GM19372 (cell line): ENCODE measurements around the gene SELENOO.
"Not testable (repeated sequence)": the region's sequence is repeated elsewhere in the genome, so short reads cannot be mapped to it uniquely, and the experiment has no call there.

Experiments used
- ATAC-seq: cut with Tn5 transposase; IDR thresholded peaks from one replicate; pipeline ENCODE4 v1.9.1; 2021; ENCODE audit warnings: mild to moderate bottlenecking, low read depth, moderate library complexity; ENCODE audit not compliant: unreplicated experiment

Gene SELENOO

GRCh38 chr22:50200461-50201190 is at the start of gene SELENOO:
SELENOO (plus strand) TSS chr22:50201011; CDS start chr22:50201037, 26 bp downstream.
- ATAC-seq: peak; percentile 78

- ATAC-seq: no peak
These were observed 49.0 kb upstream of the SELENOO start for GRCh38 chr22:50151571-50152537.

- no peak for ATAC-seq
These were observed 47.6 kb upstream of the SELENOO start for GRCh38 chr22:50153056-50153755.

- ATAC-seq: no peak
These were observed 47.1 kb upstream of the SELENOO start for GRCh38 chr22:50153756-50154140.

GRCh38 chr22:50157709-50158375 is 43.0 kb upstream of the SELENOO start:
- no peak for ATAC-seq

- ATAC-seq: no peak
These were observed 39.9 kb upstream of the SELENOO start for GRCh38 chr22:50160947-50161346.

- no peak for ATAC-seq
These were observed 39.1 kb upstream of the SELENOO start for GRCh38 chr22:50161508-50162390.

GRCh38 chr22:50162391-50162956 is 38.3 kb upstream of the SELENOO start:
- ATAC-seq: no peak

- ATAC-seq: no peak
These were observed 35.2 kb upstream of the SELENOO start for GRCh38 chr22:50165436-50166123.

GRCh38 chr22:50167689-50168489 is 32.9 kb upstream of the SELENOO start:
- ATAC-seq: no peak

- ATAC-seq: not testable (repeated sequence)
These were observed 32.2 kb upstream of the SELENOO start for GRCh38 chr22:50168490-50169180.

- ATAC-seq: no peak
These were observed 31.5 kb upstream of the SELENOO start for GRCh38 chr22:50169181-50169759.

- ATAC-seq: no peak
These were observed 31.0 kb upstream of the SELENOO start for GRCh38 chr22:50169774-50170341.

GRCh38 chr22:50170453-50171318 is 30.1 kb upstream of the SELENOO start, which contains the start of gene PANX2:
PANX2 (plus strand) TSS chr22:50170731; CDS start chr22:50170731, 0 bp downstream.
- ATAC-seq: no peak

- no peak for ATAC-seq
These were observed 29.4 kb upstream of the SELENOO start for GRCh38 chr22:50171319-50171964.
